DOHH2 (cell line): ENCODE results near the gene LDAH.
A peak's percentile ranks its signal among the peaks of the same experiment; 100 is the strongest.

ENCODE experiments used
- H3F3A ChIP-seq: fragments of 200-600 bp; sonication (generic), shearing (Covaris generic); 2 replicates; pipeline ENCODE4 v1.6.0; 2016; ENCODE audit warnings: antibody characterized with exemption, mild to moderate bottlenecking; ENCODE audit not compliant: control insufficient read depth, insufficient read depth
- H3K27ac ChIP-seq: fragments of 200-600 bp; sonication (generic); 2 replicates; pipeline ENCODE4 v1.5.1; 2014; ENCODE audit warnings: low read depth, mild to moderate bottlenecking, low read length, moderate library complexity
- H3K27me3 ChIP-seq: fragments of 200-600 bp; sonication (generic); 2 replicates; pipeline ENCODE4 v1.6.1; 2014; ENCODE audit warnings: mild to moderate bottlenecking, low read length, mixed read lengths; ENCODE audit not compliant: control insufficient read depth
- H3K36me3 ChIP-seq: fragments of 200-600 bp; sonication (generic); 2 replicates; pipeline ENCODE4 v1.6.1; 2014; ENCODE audit warnings: mild to moderate bottlenecking, low read length, moderate library complexity, mixed read lengths; ENCODE audit not compliant: control insufficient read depth
- H3K4me1 ChIP-seq: fragments of 200-600 bp; sonication (generic); 2 replicates; pipeline ENCODE4 v1.6.1; 2014; ENCODE audit warnings: mild to moderate bottlenecking, low read length, mixed read lengths; ENCODE audit not compliant: control insufficient read depth
- H3K4me2 ChIP-seq: fragments of 200-600 bp; sonication (generic); 2 replicates; pipeline ENCODE4 v1.6.0; 2014; ENCODE audit warnings: mild to moderate bottlenecking, low read length, moderate library complexity
- H3K4me3 ChIP-seq: fragments of 200-600 bp; sonication (generic); 2 replicates; pipeline ENCODE4 v1.5.1; 2014; ENCODE audit warnings: mild to moderate bottlenecking, low read length, mixed read lengths
- H3K79me2 ChIP-seq: fragments of 200-600 bp; sonication (generic); 2 replicates; pipeline ENCODE4 v1.6.1; 2014; ENCODE audit warnings: mild to moderate bottlenecking, low read length, mixed read lengths; ENCODE audit not compliant: control insufficient read depth
- H3K9me2 ChIP-seq: fragments of 200-600 bp; sonication (generic); replicated peaks from 2 replicates; pipeline ENCODE4 v1.6.1; 2014; ENCODE audit warnings: mild to moderate bottlenecking, low read length, mixed read lengths; ENCODE audit not compliant: control insufficient read depth
- H3K9me3 ChIP-seq: fragments of 200-600 bp; sonication (generic); 2 replicates; pipeline ENCODE4 v1.6.1; 2014; ENCODE audit warnings: antibody characterized with exemption, low read length, mixed read lengths; ENCODE audit not compliant: control insufficient read depth, insufficient read depth
- H4K20me1 ChIP-seq: fragments of 200-600 bp; sonication (generic); 2 replicates; pipeline ENCODE4 v1.6.0; 2014; ENCODE audit warnings: low read depth, mild to moderate bottlenecking, antibody characterized with exemption, low read length, moderate library complexity; ENCODE audit not compliant: control insufficient read depth, insufficient read depth
- EZH2phosphoT487 ChIP-seq: fragments of 200-600 bp; sonication (generic); IDR thresholded peaks from 2 replicates; pipeline ENCODE4 v1.6.1; 2017; ENCODE audit warnings: borderline replicate concordance, mild to moderate bottlenecking, antibody characterized with exemption, low read length, moderate library complexity, mixed read lengths
- TF ChIP-seq, protein P1 (sequence below): fragments of 200-600 bp; sonication (generic); IDR thresholded peaks from one replicate; pipeline ENCODE4 v1.5.1; 2014; ENCODE audit warnings: antibody characterized with exemption, mild to moderate bottlenecking, low read depth, low read length; ENCODE audit not compliant: poor library complexity, severe bottlenecking

Gene LDAH

DNA sequence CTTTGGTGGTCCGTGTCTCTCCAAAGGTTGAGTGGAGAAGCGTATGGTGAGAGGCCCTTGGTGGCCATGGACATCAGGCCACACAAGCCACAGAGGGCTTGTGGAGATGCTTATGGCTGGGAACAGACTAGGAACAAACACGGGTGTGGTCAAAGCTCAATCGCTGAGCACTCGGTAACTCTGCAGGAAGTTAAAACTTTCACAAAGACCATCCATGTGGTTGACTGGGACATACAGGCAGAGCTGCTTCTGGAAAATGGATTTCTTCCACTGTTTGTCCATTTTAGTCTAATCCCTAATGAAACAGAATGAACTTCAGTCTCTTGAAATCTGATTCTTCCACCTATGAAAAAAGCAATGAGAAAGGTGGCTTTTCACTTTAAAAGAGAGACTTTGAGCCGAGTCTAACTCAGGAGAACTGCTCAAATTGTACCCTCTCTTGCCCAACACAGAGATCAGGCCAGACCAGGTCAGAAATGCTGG is 138.3 kb downstream of the LDAH start:
- Histone ChIP-seq H3K9me3 (no peaks in the 10 kb centered on the region), H4K20me1 (no peaks in the 10 kb centered on the region), H3K4me3 (no peak overlapping the region), H3K79me2 (no peaks in the 10 kb centered on the region), H3K4me1 (peaks cover under 1% of the 10 kb centered on the region; the same call in 1 of the 2 replicates), H3K9me2 (no peaks in the 10 kb centered on the region), H3F3A (no peaks in the 10 kb centered on the region), H3K27me3 (no peaks in the 10 kb centered on the region), H3K27ac (no peak overlapping the region), H3K36me3 (peaks cover 33% of the 10 kb centered on the region), H3K4me2 (no peak overlapping the region)
- TF ChIP-seq, protein P1, sequence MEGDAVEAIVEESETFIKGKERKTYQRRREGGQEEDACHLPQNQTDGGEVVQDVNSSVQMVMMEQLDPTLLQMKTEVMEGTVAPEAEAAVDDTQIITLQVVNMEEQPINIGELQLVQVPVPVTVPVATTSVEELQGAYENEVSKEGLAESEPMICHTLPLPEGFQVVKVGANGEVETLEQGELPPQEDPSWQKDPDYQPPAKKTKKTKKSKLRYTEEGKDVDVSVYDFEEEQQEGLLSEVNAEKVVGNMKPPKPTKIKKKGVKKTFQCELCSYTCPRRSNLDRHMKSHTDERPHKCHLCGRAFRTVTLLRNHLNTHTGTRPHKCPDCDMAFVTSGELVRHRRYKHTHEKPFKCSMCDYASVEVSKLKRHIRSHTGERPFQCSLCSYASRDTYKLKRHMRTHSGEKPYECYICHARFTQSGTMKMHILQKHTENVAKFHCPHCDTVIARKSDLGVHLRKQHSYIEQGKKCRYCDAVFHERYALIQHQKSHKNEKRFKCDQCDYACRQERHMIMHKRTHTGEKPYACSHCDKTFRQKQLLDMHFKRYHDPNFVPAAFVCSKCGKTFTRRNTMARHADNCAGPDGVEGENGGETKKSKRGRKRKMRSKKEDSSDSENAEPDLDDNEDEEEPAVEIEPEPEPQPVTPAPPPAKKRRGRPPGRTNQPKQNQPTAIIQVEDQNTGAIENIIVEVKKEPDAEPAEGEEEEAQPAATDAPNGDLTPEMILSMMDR, result no peak
- no peak for TF ChIP-seq EZH2phosphoT487

DNA sequence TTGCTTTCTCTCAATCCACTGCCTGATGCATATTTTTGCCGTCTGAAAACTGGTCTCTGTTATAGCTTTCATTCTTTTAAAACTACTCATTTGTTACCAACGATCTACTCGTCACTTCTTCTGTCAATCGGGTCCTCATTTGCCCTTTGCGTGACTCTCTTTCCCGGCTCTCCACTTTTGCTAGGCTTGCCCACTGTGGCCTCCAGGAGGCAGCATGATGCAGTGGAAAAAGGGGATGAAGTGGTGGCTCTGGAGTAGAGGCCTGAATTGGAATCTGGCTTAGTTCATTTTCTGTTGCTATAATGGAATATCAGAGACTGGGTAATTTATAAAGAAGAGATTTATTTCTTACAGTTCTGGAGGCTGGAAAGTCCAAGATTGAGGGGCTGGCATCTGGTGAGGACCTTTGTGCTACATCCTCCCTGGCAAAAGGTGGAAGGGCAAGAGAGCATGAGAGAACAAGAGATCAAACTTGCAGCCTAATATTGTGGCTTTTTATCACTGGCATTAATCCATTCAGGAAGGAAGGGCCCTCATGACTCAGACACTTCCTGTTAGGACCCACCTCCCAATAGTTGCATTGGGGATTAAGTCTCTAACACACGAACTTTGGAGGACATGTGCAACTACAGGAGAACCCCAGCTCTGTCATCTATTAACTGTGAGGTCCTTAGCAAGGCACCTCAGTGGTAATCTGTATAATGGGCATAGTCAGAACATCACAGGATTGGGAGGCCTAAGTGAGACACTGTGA is 140.6 kb downstream of the LDAH start:
- Histone ChIP-seq H4K20me1 (no peaks in the 10 kb centered on the region), H3K9me2 (no peaks in the 10 kb centered on the region), H3K4me3 (no peak overlapping the region), H3K27me3 (no peaks in the 10 kb centered on the region), H3K36me3 (peaks cover 26% of the 10 kb centered on the region), H3K4me1 (peaks cover 23% of the 10 kb centered on the region), H3K4me2 (no peak overlapping the region), H3F3A (peaks cover 14% of the 10 kb centered on the region), H3K27ac (no peak overlapping the region), H3K9me3 (no peaks in the 10 kb centered on the region), H3K79me2 (no peaks in the 10 kb centered on the region)
- TF ChIP-seq, protein P1, result peak; percentile 43
- TF ChIP-seq EZH2phosphoT487, result no peak

DNA sequence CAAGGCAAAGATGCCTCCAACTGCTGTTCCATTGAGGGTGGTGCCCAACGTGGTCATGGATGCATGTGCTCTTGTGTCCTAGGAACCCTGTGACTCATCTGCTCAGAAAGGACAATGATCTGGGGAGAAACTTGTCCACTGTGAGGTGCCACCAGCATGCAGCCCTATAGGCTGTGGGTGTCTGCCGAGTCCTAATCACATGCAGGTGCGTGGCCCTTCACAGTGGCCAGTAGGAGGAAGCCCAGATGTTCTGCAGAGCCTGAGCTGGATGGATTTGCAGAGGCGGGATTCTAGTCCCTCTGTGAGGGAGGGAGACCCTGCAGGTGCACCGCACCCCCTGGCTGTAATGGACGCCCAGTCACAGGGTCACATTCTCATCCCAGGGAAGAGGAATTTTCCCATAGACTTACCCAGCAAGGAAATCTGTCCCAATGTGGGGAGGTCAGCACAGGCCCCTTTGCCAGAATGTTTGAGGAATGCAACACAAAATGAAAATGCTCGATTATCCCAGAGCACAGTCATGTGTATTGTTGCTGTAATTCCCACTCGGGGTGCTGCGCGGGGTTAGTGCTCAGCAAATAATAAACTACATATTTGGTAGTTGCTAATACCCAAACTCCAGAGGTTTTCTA is 142.0 kb downstream of the LDAH start:
- no peaks in the 10 kb centered on the region for H3K27me3 ChIP-seq
- no peak overlapping the region for H3K27ac ChIP-seq
- no peak overlapping the region for H3K4me2 ChIP-seq
- H3K36me3 ChIP-seq, result peaks cover 17% of the 10 kb centered on the region
- peaks cover 26% of the 10 kb centered on the region for H3F3A ChIP-seq
- TF ChIP-seq EZH2phosphoT487, result no peak
- TF ChIP-seq, protein P1, result no peak
- H3K4me1 ChIP-seq, result peaks cover 38% of the 10 kb centered on the region
- no peaks in the 10 kb centered on the region for H3K9me2 ChIP-seq
- H3K4me3 ChIP-seq, result no peak overlapping the region
- H4K20me1 ChIP-seq, result no peaks in the 10 kb centered on the region
- no peaks in the 10 kb centered on the region for H3K79me2 ChIP-seq
- H3K9me3 ChIP-seq, result no peaks in the 10 kb centered on the region
